Measurements from ENCODE around the gene CLASP2.

DNA sequence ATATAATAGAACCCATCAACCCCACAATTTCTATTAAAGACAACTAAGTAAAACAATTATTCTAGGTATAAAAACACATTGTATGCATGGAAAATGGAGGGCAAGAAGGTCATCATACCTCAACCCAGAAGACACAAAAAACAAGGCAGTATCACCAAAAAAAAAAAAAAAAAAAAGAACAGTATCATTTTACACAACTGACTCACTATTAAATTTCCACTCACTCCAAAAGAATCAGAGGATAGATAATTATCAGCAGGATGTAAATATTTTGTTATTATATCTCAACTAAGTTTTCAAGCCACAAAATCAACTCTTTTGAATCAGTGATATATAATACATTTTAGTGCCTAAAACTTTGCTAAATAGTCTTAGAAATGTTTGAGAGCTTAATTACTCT is 55.0 kb downstream of the CLASP2 start:
- TF ChIP-seq BACH2 (CRISPR knock-in tag; IDR thresholded peaks at IDR 0.05; ENCODE audit: borderline replicate concordance) (no peak), ISL1 (CRISPR knock-in tag; IDR thresholded peaks at IDR 0.05) (no peak)
- TF ChIP-seq, protein P1, sequence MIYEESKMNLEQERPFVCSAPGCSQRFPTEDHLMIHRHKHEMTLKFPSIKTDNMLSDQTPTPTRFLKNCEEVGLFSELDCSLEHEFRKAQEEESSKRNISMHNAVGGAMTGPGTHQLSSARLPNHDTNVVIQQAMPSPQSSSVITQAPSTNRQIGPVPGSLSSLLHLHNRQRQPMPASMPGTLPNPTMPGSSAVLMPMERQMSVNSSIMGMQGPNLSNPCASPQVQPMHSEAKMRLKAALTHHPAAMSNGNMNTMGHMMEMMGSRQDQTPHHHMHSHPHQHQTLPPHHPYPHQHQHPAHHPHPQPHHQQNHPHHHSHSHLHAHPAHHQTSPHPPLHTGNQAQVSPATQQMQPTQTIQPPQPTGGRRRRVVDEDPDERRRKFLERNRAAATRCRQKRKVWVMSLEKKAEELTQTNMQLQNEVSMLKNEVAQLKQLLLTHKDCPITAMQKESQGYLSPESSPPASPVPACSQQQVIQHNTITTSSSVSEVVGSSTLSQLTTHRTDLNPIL (CRISPR knock-in tag; IDR thresholded peaks at IDR 0.05; ENCODE audit: low read depth), result no peak
- TF ChIP-seq, protein P2, sequence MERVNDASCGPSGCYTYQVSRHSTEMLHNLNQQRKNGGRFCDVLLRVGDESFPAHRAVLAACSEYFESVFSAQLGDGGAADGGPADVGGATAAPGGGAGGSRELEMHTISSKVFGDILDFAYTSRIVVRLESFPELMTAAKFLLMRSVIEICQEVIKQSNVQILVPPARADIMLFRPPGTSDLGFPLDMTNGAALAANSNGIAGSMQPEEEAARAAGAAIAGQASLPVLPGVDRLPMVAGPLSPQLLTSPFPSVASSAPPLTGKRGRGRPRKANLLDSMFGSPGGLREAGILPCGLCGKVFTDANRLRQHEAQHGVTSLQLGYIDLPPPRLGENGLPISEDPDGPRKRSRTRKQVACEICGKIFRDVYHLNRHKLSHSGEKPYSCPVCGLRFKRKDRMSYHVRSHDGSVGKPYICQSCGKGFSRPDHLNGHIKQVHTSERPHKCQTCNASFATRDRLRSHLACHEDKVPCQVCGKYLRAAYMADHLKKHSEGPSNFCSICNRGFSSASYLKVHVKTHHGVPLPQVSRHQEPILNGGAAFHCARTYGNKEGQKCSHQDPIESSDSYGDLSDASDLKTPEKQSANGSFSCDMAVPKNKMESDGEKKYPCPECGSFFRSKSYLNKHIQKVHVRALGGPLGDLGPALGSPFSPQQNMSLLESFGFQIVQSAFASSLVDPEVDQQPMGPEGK (CRISPR knock-in tag; IDR thresholded peaks at IDR 0.05; ENCODE audit: borderline replicate concordance), result no peak

All from SK-N-SH treated with all-trans-retinoic acid at 6 μM for 48 hours (cell line).